A549 (cell line): ENCODE results near the gene IGF1R.

Experiments
- BHLHE40 ChIP-seq: IDR thresholded peaks from 2 replicates; pipeline ENCODE4 v1.6.1; 2012; ENCODE audit warnings: low read depth, low read length, inconsistent platforms
- CBX8 ChIP-seq: fragments of 200-600 bp; sonication (generic); IDR thresholded peaks from 2 replicates; pipeline ENCODE4 v1.6.1; 2016
- EHMT2 ChIP-seq: fragments of 200-600 bp; sonication (generic); IDR thresholded peaks from 2 replicates; pipeline ENCODE4 v1.6.1; 2016; ENCODE audit warnings: antibody characterized with exemption, low read depth, mild to moderate bottlenecking, moderate library complexity
- PHF8 ChIP-seq: fragments of 200-600 bp; sonication (generic); IDR thresholded peaks from 2 replicates; pipeline ENCODE4 v1.6.1; 2016; ENCODE audit warnings: low read depth, mild to moderate bottlenecking, antibody characterized with exemption, moderate library complexity, borderline replicate concordance
- POLR2A ChIP-seq: IDR thresholded peaks from 2 replicates; pipeline ENCODE4 v1.6.1; 2012; ENCODE audit warnings: mild to moderate bottlenecking, low read length
- RAD21 ChIP-seq, 2 experiments: fragments of >200 bp in 1 of 2; sonication (Bioruptor Twin) in 1 of 2; formaldehyde crosslinking in 1 of 2; IDR thresholded peaks in 1 of 2; conservative IDR thresholded peaks in 1 of 2; 2 replicates in 1 of 2; 3 replicates in 1 of 2; pipeline ENCODE4 v1.6.1; 2012 to 2018; ENCODE audit warnings: inconsistent platforms in 1 of 2
- TP53 ChIP-seq: fragments of 250-450 bp; sonication (Bioruptor Pico); IDR thresholded peaks from 2 replicates; pipeline ENCODE4 v1.5.0; 2021; ENCODE audit warnings: mild to moderate bottlenecking, moderate library complexity
- TF ChIP-seq, protein P1 (sequence below): fragments of >200 bp; sonication (Bioruptor Twin); formaldehyde crosslinking; IDR thresholded peaks from 3 replicates; pipeline ENCODE4 v1.5.1; 2016
- TF ChIP-seq, protein P2 (sequence below): fragments of 150-350 bp; IDR thresholded peaks from 2 replicates; pipeline ENCODE4 v1.6.1; 2014; ENCODE audit warnings: low read depth, mild to moderate bottlenecking, low read length

DNA sequence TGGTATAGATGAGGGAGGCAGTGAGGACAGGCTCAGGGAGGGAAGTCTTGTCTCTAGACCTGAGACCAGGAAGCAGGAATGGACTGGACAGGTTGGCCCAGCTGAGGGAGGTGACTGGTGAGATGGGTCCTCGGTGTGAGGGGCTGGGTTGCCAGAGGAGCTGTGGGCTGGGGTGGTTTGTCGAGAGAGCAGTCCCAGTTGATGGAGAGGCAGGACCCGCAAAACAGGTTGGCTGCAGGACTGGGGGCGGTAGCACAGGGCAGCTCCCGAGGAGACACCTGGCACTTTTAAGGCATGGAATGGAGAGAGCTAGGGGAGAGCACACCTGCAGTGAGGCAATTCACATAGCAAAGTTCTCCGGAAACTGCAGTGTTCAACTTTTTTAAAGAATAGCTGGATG is 14.7 kb downstream of the IGF1R start:
- TF ChIP-seq TP53 (CRISPR knock-in tag) (no peak), EHMT2 (no peak), CBX8 (no peak), POLR2A (no peak), PHF8 (no peak), BHLHE40 (no peak), RAD21 (conservative IDR thresholded peaks at IDR 0.05 in 1 of 2, IDR thresholded peaks at IDR 0.05 in 1 of 2) (no peak)
- TF ChIP-seq, protein P1, sequence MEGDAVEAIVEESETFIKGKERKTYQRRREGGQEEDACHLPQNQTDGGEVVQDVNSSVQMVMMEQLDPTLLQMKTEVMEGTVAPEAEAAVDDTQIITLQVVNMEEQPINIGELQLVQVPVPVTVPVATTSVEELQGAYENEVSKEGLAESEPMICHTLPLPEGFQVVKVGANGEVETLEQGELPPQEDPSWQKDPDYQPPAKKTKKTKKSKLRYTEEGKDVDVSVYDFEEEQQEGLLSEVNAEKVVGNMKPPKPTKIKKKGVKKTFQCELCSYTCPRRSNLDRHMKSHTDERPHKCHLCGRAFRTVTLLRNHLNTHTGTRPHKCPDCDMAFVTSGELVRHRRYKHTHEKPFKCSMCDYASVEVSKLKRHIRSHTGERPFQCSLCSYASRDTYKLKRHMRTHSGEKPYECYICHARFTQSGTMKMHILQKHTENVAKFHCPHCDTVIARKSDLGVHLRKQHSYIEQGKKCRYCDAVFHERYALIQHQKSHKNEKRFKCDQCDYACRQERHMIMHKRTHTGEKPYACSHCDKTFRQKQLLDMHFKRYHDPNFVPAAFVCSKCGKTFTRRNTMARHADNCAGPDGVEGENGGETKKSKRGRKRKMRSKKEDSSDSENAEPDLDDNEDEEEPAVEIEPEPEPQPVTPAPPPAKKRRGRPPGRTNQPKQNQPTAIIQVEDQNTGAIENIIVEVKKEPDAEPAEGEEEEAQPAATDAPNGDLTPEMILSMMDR: no peak
- TF ChIP-seq, protein P2, sequence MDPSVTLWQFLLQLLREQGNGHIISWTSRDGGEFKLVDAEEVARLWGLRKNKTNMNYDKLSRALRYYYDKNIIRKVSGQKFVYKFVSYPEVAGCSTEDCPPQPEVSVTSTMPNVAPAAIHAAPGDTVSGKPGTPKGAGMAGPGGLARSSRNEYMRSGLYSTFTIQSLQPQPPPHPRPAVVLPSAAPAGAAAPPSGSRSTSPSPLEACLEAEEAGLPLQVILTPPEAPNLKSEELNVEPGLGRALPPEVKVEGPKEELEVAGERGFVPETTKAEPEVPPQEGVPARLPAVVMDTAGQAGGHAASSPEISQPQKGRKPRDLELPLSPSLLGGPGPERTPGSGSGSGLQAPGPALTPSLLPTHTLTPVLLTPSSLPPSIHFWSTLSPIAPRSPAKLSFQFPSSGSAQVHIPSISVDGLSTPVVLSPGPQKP: no peak
